Heart right ventricle (tissue), 16 donors: ENCODE results near the gene SPTBN5. TPM values are rescaled to one million over a fixed set of nuclear protein-coding genes. Genes with fewer than 3 reads are reported as not detected.

Experiments
- ATAC-seq, 8 donors: fragments of 200-7000 bp; cut with Tn5 transposase; one replicate each; pipeline ENCODE4 v1.9.1; 2020; ENCODE audit warnings: mild to moderate bottlenecking in 8 of 8, moderate library complexity in 8 of 8, moderate number of reproducible peaks in 1 of 8
- DNase-seq, 2 donors: peaks; one replicate each; pipeline ENCODE4 v3.0.0-alpha.2; 2020
- H3K27ac ChIP-seq, 10 donors: fragments of 200-600 bp; sonication (generic) in 2 of 10; one replicate each; pipeline versions ENCODE4 v1.5.0 to v1.8.0; 2020 to 2022; ENCODE audit warnings: mild to moderate bottlenecking in 3 of 10
- H3K27me3 ChIP-seq, 7 donors: fragments of 200-600 bp; one replicate each; pipeline ENCODE4 v1.8.0; 2021 to 2022; ENCODE audit warnings: mild to moderate bottlenecking in 2 of 7
- H3K36me3 ChIP-seq, 9 donors: fragments of 200-600 bp; sonication (generic) in 1 of 9; one replicate each; pipeline versions ENCODE4 v1.5.0 to v1.8.0; 2020 to 2022; ENCODE audit warnings: mild to moderate bottlenecking in 2 of 9
- H3K4me1 ChIP-seq, 9 donors: fragments of 200-600 bp; sonication (generic) in 1 of 9; one replicate each; pipeline versions ENCODE4 v1.5.0 to v1.8.0; 2020 to 2022; ENCODE audit warnings: mild to moderate bottlenecking in 4 of 9
- H3K4me3 ChIP-seq, 10 donors: fragments of 200-600 bp; sonication (generic) in 2 of 10; one replicate each; pipeline versions ENCODE4 v1.5.0 to v1.8.0; 2020 to 2022; ENCODE audit warnings: mild to moderate bottlenecking in 7 of 10, moderate library complexity in 2 of 10
- H3K9me3 ChIP-seq, 11 donors: fragments of 200-600 bp in 10 of 11; sonication (generic) in 2 of 11; one replicate each; pipeline versions ENCODE4 v1.5.0 to v1.8.0; 2013 to 2022; ENCODE audit warnings: mild to moderate bottlenecking in 2 of 11, control low read depth in 1 of 11, moderate library complexity in 1 of 11
- WGBS, 2 donors: extraction: QIAGEN DNeasy Blood & Tissue Kit; methylation state at CpG; one replicate each; pipeline ENCODE4 v1.1.7; 2013; ENCODE audit warnings: inconsistent platforms in 1 of 2; 5-methylcytosine and 5-hydroxymethylcytosine counted together
- intact Hi-C, 10 donors: fragments of 100-400 bp; cut with DNase I; formaldehyde crosslinking; loops; one replicate each; pipeline versions ENCODE4 v1.11.1 to v1.14.2; 2022
- polyA plus RNA-seq, 2 donors: library from polyadenylated mRNA; stranded (reverse); fragments of 200-250 nt; gene quantifications; one replicate each; pipeline ENCODE4 v1.2.3, GENCODE V29; 2013
- total RNA-seq, 10 donors: library from RNA; stranded (reverse); fragmentation: NEBNext Ultra II Directional in 3 of 10; extraction: Animal tissue kit (Norgen Biotek cat#: 25700) in 3 of 10; gene quantifications; one replicate each; pipeline versions ENCODE4 v1.2.1 to v1.2.4, GENCODE V29; 2021 to 2023
- TF ChIP-seq, protein P1 (sequence below), 9 donors: fragments of 200-600 bp; sonication (generic) in 2 of 9; IDR thresholded peaks; one replicate each; pipeline versions ENCODE4 v1.5.0 to v1.8.0; 2021 to 2022; ENCODE audit warnings: antibody characterized with exemption in 9 of 9, mild to moderate bottlenecking in 5 of 9, moderate library complexity in 1 of 9
- donor health status: Arrhythmogenic right ventricular cardiomyopathy.
- donor health status: ischemic (EF 13 %, LVEDD 7.1; RV severe dilation, severe dysfunction).
- donor health status: healthy with polysubstance abuse.
- donor health status: DM: no; HTN: yes; CAD: no.
- donor health status: DM: no; HTN: no; CAD: no.
- donor health status: ischemic (EF 25% LVEDD 6.9; RV normal size, moderate dysfunction).
- donor health status: ischemic (EF 25% LVEDD 5.7; RV mildly dilated, moderate dysfunction).
- donor health status: healthy.
- donor health status: DM: yes; HTN: yes; CAD: no.
- donor health status: Ischemic cardiomyopathy.
- donor health status: ischemic (EF 35%, LVEDD 5.7; RV mildly dilated, moderate dysfunction).
- donor health status: nonischemic (EF 11% LVEDD 7.7; RV severe dilation, severe dysfunction).
- donor health status: DM: yes; HTN: yes; CAD: no.
- donor health status: PGD.
- donor health status: ischemic (EF 29% LVEDD 5.4; RV normal size, mild dysfunction).
- donor health status: nonischemic (EF 23%, LVEDD 6.1; RV moderate dilation, normal function).

Gene SPTBN5
- total and polyA plus RNA-seq, 12 donors: 0.94 to 8.7 (median 2.4) TPM

DNA sequence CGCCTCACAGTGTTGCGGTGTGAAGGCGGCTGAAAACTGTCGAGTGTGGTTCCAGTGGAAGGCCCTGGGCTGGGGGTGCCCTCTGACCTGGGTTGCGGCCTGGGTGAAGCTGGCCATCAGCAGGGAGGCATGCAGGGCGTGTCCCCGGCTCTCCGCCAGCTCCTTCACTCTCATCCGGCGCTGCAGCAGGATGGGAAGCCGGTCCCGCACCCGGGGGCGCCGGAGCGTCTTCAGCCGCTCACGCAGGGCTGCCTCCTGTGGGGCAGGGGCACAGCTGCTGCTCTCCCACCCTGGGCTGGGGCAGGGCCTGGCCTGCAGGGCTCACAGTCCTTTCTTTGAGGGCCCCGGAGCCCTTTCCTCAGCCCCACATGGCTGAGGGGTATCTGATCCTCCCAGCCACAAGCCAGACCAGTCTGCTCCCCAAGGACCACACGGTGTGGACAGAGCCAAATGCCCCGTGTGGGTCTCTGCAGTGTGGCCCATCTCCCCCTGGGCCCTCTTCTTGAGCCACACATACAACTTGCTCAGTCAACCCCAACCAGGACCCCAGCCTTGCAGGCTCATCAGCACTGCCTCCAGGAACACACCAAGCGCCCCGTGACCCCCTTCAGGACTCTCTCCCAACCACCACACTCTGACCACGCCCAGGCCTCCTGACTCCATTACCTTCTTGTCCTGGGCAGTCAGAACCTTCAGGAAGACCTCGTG, 26.8 kb downstream of the SPTBN5 start:
- H3K9me3 ChIP-seq: no peaks in the 10 kb centered on the region
- ATAC-seq (no peak), DNase-seq (no peak)
- H3K27ac ChIP-seq: no peak overlapping the region
- no peaks in the 10 kb centered on the region for H3K27me3 ChIP-seq
- H3K4me3 ChIP-seq: no peak overlapping the region
- WGBS, 2 donors: 89% methylated on average over 25 of the region's 25 CpGs
- peaks cover 0 to 10% (median 0%) of the 10 kb centered on the region in 9 donors for H3K36me3 ChIP-seq
- intact Hi-C loops: no loop called here
- TF ChIP-seq, protein P1, sequence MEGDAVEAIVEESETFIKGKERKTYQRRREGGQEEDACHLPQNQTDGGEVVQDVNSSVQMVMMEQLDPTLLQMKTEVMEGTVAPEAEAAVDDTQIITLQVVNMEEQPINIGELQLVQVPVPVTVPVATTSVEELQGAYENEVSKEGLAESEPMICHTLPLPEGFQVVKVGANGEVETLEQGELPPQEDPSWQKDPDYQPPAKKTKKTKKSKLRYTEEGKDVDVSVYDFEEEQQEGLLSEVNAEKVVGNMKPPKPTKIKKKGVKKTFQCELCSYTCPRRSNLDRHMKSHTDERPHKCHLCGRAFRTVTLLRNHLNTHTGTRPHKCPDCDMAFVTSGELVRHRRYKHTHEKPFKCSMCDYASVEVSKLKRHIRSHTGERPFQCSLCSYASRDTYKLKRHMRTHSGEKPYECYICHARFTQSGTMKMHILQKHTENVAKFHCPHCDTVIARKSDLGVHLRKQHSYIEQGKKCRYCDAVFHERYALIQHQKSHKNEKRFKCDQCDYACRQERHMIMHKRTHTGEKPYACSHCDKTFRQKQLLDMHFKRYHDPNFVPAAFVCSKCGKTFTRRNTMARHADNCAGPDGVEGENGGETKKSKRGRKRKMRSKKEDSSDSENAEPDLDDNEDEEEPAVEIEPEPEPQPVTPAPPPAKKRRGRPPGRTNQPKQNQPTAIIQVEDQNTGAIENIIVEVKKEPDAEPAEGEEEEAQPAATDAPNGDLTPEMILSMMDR (IDR thresholded peaks at IDR 0.05): no peak
- H3K4me1 ChIP-seq: peaks cover 0 to 8% (median 4%) of the 10 kb centered on the region in 9 donors

DNA sequence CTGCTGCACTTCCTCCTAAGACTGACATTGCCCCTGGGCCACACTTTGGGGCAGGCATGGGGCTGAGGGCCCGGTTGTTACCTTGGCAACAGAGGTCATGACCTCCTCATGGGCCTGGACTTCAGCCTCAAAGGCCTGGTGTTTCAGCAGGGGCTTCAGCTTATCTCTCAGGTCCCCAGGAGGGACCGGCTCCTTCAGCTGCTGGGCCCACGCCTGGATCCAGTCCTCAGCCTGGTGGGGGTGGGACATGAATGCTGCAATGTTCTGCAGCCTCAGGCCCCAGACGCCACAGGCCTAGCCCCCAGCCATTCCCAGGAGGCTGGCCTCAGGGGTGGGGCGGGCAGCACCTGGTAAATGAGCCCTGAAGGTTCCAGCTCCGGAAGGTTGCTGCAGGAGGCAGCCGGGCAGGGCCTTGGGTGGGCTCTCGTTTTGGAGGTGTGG, 27.6 kb downstream of the SPTBN5 start:
- TF ChIP-seq, protein P1 (IDR thresholded peaks at IDR 0.05): no peak
- Histone ChIP-seq H3K4me3 (no peak overlapping the region), H3K9me3 (no peaks in the 10 kb centered on the region), H3K27me3 (no peaks in the 10 kb centered on the region), H3K27ac (no peak overlapping the region), H3K4me1 (peaks cover 0 to 8% (median 4%) of the 10 kb centered on the region in 9 donors), H3K36me3 (peaks cover 0 to 10% (median 0%) of the 10 kb centered on the region in 9 donors)
- WGBS, 2 donors: 80 to 85% methylated on average over 8 of the region's 8 CpGs
- intact Hi-C loops: no loop called here
- ATAC-seq: no peak
- no peak for DNase-seq

DNA sequence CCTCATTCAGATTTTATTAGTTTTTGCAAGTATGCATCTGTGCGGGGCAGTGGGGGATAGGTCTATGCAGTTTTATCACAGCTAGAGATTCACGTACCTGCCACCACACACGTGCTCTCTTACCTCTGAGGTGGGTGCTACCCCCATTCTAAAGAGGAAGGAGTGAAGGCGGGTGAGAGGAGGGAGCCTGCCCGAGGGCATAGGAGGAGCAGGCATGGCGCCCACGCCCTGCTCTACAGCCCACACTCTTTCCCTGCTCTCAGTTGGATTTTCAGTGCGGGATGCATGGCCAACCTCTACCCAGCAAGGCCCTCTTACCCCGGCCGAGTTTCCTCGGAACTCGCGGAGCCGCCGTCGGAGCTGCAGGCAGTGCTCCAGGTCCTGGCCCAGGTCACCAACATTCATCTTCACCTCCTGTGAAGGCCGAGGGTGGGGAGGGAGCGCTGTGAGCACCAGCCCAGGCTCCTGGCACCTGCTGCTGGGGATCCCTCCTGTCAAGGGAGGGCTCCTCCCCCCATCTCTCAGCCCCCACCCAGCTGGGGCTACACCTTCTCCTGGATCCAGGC, 28.3 kb downstream of the SPTBN5 start:
- TF ChIP-seq, protein P1 (IDR thresholded peaks at IDR 0.05): no peak
- Histone ChIP-seq H3K36me3 (peaks cover 0 to 10% (median 0%) of the 10 kb centered on the region in 9 donors), H3K27ac (no peak overlapping the region), H3K9me3 (no peaks in the 10 kb centered on the region), H3K27me3 (no peaks in the 10 kb centered on the region), H3K4me1 (peaks cover 0 to under 1% (median 0%) of the 10 kb centered on the region in 9 donors), H3K4me3 (no peak overlapping the region)
- DNase-seq (no peak), ATAC-seq (no peak)
- 89 to 92% methylated on average over 18 of the region's 18 CpGs for WGBS, 2 donors
- intact Hi-C loops: no loop called here

DNA sequence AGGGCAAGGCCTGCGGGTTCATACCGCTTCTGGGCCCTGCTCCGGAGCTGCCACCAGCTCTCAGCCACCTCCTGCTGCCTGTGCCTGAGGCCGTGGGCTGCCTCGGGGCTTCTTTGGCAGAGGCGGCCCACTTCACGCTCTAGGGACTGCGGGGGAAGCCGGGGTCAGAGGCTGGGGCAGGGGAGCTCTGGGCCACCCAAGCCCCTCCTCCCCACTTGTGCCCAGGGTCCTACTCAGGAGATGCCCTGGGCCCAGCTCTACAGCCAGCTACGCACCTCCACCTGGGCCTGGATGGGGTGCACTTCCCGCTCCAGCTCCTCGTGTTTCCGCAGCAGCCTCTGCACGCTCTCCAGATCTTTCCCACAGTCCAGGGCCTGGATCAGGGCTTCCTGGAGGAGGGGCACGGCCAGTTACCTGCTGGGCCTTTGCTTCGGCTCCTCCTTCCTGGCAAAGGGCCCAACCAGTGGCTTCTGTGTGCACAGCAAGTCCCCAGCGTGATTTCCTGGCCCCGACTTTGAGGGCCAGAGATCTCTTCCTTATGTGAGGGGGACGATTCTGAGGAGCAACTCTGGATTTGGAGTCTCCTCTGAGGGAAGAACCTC, 31.2 kb downstream of the SPTBN5 start:
- peaks cover 0 to 10% (median 0%) of the 10 kb centered on the region in 9 donors for H3K36me3 ChIP-seq
- WGBS, 2 donors: 85 to 91% methylated on average over 19 of the region's 19 CpGs
- no peak overlapping the region for H3K27ac ChIP-seq
- H3K4me1 ChIP-seq: peaks cover 0 to 5% (median 0%) of the 10 kb centered on the region in 9 donors
- no peaks in the 10 kb centered on the region for H3K9me3 ChIP-seq
- TF ChIP-seq, protein P1 (IDR thresholded peaks at IDR 0.05): no peak
- intact Hi-C loops: no loop called here
- no peak for DNase-seq
- H3K4me3 ChIP-seq: no peak overlapping the region
- no peaks in the 10 kb centered on the region for H3K27me3 ChIP-seq
- no peak for ATAC-seq
